Measurements from ENCODE around the gene TRIB2.

Gene TRIB2

GRCh38 chr2:12701786-12702167 lies 15.0 kb upstream of the TRIB2 start:
- no peak for DNase-seq

- DNase-seq: peak; percentile 41
Observed at GRCh38 chr2:12702168-12703121, 14.3 kb upstream of the TRIB2 start.

DNA sequence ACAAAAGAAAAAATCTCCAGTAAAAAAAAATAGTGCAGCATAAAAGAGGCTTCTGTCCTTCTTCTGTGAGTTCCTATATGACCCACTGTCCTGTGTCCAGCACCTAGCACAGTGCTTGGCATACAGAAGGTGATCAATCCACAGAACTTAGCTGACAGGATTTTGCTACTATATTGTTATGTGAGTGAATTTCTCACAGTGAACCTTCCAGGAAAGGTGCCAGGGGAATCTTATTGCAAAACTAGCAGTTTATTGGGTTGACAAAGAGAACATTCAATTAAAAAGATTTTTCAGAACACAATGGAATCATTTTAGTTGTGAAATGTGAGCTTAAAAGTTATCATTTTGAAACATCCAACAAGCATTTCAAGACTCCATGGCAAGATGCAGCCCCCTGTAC lies 12.4 kb upstream of the TRIB2 start:
- DNase-seq: no peak

DNA sequence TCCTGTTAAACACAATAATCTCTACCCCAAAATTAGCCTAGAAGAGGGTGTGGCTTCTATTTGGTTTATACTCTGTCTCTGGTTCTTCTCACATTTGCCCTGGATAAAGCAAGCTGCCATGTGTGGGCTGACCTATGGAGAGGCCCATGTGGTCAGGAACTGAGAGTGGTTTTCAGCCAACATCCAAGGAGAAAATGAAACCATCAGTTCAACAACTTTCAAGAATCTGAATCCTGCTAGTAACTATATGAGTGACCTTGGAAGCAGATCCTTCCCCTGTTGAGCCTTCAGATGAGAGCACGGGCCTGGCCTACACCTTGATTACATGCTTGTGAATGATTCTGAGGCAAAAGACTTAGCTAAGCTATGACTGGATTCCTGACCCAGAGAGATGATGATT lies 11.5 kb upstream of the TRIB2 start:
- no peak for DNase-seq

DNA sequence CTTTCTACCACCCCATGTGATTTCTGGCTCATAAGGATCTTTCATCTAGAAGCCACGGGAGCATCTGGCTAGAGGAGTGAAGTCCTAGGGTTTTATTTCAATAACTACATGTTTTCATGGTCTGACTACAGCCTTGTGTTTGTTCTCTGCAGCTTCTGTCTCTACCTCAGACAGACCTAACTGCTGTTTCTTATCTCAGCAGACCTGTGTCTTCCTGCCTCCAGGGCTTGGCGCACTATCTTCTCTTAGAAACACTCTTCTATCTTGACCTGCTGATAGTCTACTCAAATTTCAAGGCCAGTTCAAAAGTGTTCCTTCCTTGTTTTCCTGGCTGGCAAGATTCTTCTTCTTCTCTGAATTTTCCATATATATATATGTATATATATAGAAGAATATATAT lies 11.0 kb upstream of the TRIB2 start:
- DNase-seq: no peak

DNA sequence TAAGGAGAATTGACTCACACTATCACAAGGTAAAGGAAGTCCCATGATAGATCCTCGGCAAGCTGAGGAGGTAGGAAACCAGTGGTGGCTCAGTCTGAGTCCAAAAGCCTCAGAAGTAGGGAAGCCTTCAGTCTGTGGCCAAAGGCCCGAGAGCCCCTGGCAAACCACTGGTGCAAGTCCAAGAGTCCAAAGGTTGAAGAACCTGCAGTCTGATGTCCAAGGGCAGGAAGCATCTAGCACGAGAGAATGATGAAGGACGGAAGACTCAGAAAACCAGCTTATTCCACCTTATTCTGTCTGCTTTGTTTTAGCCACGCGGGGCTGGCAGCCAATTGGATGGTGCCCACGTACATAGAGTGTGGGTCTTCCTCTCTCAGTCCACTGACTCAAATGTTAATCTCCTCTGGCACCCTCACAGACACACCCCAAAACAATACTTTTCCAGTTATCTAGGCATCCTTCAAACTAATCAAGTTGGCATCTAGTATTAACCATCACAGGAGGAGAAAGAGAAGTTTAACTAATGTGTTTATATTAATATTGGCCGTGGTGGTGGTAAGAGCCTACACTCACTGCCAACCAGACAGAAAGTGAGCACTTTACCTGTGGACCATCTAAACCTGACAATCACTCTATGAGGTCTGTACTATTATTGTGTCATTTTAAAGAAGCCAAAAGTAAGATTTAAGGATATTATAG lies 8.1 kb upstream of the TRIB2 start:
- no peak for DNase-seq

DNA sequence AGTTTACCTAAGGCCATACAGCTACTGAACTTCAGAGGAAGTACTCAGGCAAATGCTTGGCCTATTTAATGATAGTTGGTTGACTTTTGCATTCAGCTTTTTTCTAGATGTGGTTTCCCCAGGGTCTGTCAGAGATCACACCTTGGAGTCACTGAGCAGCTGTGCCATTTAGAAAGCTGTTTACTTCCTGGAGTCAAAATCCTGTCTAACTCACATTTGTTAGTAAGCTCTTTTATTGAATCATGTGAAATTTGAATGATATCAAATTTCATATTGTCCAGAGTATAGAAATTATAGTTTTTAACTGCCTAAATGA lies 7.6 kb upstream of the TRIB2 start:
- DNase-seq: no peak

- no peak for DNase-seq
Observed at GRCh38 chr2:12710301-12710700, 6.4 kb upstream of the TRIB2 start.

- no peak for DNase-seq
Observed at GRCh38 chr2:12711339-12711738, 5.4 kb upstream of the TRIB2 start.

DNA sequence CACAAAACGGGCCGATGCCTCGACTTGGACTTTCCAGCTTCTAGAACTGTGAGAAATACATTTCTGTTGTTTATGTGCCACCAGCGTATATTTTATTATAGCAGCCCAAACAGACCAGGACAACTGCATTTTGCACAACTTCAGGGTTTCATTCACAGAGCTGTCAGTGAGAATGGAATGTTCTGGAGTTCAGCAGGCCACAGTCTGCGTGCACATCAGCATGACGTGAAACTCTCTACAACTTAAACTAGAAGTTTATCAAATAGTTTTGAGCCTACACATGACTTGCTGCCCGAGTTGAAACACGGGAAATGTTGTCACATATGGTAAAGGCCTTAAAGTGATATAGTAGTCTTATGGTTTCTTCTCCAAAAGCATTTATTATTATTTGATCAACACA lies 3.9 kb upstream of the TRIB2 start:
- DNase-seq: no peak

- no peak for DNase-seq
Observed at GRCh38 chr2:12714391-12715221, 2.1 kb upstream of the TRIB2 start.

DNA sequence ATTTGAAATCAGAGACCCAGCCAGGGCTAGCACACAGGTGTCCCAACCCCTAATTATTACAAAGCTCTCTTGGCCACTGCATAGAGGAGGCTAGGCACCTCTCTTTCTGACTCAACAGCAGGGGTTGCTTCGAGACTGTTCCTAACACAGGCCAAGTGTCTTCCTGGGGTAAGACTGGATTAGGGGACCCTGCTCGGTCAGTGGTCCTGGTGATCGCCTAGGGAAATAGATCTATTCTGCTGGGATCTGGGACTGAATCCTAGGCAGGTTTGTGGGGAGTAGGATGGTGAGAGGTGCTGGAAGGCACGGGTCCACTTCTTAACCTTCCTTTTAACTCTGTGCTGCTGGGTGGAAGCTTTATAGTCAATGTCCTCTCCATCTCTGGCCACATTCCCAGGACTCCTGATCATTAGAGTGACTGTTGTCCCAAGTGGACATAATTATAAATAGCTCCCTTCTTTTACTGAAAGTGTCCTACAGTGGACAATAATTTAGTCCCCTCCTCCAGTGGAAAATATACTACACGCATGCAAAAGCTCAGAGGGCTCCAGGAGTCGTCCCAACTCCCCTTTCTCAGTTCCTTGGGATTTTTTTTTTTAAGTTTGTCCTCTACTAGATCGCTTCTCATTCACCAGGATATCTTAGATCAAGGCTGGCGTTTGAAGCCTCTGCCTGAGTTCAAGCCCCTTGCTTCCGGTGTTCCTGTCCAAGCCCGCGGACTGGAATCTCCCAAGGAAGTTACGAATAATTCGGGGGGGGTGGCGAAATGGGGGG lies 1.3 kb upstream of the TRIB2 start:
- no peak for DNase-seq

DNA sequence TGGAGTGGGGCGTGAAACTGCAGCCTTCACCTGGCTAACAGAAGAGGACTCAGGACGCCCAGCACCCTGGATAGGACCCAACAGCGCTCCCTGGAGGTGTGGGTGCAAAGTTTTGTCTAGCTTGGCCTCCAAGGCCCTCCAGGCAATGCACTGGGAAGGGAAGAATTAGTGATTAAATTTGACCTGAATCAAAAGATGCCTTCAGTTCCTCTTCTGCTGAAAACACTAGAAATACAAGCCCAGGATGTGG lies 779 bp upstream of the TRIB2 start:
- peak; percentile 53 for DNase-seq

DNA sequence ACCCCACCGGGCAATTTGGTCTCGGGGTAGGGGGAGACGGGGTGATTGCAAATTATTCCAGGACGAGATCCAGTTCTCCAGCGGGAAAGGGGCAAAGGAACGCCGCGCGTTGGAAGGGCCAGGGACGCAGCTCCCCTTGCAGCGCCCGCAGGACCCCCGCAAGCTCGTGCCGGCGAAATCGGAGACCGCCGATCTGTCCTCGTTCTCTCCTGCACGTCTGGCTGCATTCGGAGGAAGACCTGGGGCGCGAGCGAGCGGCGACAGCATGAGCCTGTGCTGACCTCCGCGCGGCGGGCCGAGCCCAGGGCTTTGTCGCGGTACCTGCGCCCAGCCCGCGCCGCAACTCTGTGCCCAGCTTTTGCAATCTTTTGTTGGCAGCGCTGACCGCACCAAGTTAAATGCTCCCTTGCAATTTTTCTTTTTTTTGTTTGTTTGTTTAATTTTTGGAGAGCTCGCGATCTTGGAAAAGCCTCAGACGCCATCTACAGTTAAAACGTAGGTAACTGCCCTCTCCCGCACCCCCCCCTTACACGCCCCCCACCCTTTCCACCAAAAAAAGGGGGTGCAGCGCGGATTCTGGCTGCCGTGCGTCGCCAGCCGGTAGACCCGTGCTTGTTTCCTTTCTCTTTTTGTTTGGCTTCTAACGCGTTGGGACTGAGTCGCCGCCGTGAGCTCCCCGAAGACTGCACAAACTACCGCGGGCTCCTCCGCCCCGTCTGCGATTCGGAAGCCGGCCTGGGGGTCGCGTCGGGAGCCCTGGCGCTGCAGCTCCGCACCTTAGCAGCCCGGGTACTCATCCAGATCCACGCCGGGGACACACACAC lies 667 bp downstream of the TRIB2 start:
- DNase-seq: peak; percentile 30

GRCh38 chr2:12718015-12718671 lies 1.4 kb downstream of the TRIB2 start:
- no peak for DNase-seq

DNA sequence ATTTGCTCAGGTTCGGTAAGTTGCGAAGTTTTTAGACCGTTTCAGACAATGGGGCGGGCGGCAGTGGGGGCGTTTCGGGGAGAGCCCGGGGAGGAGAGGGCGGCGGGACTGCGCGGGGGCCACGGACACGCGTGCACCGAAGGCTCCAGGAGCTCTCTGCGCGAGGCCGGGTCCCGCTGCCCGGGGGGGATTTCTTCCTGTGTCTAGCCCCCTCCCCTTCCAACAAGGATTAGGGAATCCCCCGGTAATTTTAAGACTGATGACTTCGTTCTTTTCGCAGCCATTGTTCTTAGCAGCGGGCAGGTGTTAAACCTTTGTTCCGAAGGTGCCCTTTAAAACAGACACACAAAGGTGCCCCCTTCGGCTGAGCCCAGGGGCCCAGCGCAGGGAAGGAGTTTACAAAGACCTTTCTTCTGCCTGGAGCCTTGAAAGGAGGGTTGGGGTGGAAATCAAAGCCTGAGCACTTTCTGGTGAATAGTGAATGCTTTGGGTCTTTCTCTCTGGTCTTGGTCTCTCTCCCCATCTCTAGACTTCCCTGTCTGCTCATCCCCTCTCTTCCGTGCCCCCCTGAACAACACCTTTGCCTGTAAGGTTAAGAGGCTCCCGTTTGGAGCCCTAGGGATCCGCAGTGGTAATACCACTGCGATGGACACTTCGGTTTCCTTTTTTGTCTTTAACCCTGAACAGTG lies 2.1 kb downstream of the TRIB2 start:
- no peak for DNase-seq

- DNase-seq: no peak
Observed at GRCh38 chr2:12719400-12720277, 2.9 kb downstream of the TRIB2 start.

GRCh38 chr2:12720278-12720620 lies 3.5 kb downstream of the TRIB2 start:
- DNase-seq: no peak

GRCh38 chr2:12720754-12721378 lies 4.1 kb downstream of the TRIB2 start:
- DNase-seq: no peak

All from NCI-H510A (cell line).